DOHH2 (cell line): ENCODE measurements around the gene COL6A5.

Source experiments
- CTCF ChIP-seq: fragments of 200-600 bp; sonication (generic); IDR thresholded peaks from one replicate; pipeline ENCODE4 v1.5.1; 2014; ENCODE audit warnings: antibody characterized with exemption, mild to moderate bottlenecking, low read depth, low read length; ENCODE audit not compliant: poor library complexity, severe bottlenecking
- EZH2phosphoT487 ChIP-seq: fragments of 200-600 bp; sonication (generic); IDR thresholded peaks from 2 replicates; pipeline ENCODE4 v1.6.1; 2017; ENCODE audit warnings: borderline replicate concordance, mild to moderate bottlenecking, antibody characterized with exemption, low read length, moderate library complexity, mixed read lengths

GRCh38 chr3:130323503-130323902, 22.0 kb upstream of the COL6A5 start:
- no peak for TF ChIP-seq CTCF
- TF ChIP-seq EZH2phosphoT487 = no peak
